GM18520 (cell line): Measurements from ENCODE around the gene AGAP1.

Source experiments
- ATAC-seq: cut with Tn5 transposase; IDR thresholded peaks from one replicate; pipeline ENCODE4 v1.9.1; 2021; ENCODE audit not compliant: unreplicated experiment

The AGAP1 gene

DNA sequence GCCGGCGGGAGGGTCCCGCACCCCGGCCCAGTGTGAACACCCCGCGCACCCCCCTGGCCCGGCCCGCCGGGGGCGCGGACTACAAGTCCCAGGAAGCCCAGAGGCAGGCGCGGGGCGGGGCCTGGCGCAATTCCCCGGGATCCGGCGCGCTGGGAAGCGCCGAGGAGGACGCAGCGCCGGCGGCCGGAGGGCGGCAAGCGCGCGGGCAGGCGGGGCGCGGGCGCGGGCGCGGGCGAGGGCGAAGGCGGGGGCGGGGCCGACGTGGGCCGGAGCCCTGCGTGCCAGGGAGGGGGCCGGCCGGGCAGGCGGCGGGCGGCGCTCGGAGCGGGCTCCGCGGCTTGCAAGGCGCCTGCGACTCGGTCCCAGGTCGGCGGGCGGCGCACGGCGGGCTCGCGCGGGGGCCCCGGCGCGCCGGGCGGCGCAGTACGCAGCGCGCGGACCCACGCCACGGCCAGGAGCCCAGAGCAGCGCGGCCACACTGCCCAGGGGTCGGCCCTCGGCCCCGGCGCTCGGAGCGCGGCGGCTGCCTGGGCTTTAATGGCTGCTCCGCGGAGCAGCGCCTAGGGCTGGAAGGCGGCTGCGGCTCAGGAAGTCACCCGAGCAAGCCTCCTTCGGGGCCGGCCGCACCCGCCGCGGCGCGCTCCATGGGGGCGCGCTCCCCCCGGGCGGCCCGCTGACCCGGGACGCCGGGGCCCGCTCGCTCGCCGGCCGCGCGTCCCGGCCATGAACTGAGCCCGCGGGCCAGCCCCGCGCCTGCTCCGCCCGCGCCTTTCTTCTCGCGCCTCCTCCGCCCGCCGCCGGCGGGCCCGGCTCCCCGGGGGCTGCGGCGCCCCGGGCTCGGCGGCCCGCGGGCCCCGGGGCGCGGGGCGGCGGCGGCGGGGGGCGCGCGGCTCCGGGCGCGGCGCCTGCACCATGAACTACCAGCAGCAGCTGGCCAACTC lies at the start of gene AGAP1:
TSS of gene AGAP1 (plus strand) at position 269 of the 941 bp plus-strand sequence.
- ATAC-seq = no peak

DNA sequence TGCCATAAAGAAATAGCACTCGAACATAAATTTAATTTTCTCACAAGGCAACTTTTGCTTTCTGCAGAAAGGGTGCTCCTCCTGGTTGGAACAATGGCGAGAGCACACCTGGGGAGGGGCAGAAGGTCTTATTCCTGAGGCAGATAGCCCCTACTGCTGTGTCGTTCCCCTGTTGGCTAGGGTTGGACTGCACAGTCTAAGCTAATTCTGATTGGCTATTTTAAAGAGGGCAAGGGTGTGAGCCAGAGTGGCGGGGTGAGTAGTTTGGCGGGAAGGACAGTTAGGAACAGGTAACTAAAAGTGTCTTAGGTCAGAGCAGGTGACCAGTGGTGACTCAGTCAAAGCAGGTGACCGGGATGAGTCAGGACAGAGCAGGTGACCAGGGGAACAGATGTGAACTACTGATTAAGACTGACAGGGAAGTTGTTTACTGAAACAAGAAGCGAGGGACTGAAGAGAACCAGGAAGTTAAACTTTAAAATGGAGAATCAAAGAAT lies 49.7 kb upstream of the AGAP1 start:
- no peak for ATAC-seq

- ATAC-seq = no peak
These were observed 48.7 kb upstream of the AGAP1 start for GRCh38 chr2:235445116-235445515.

GRCh38 chr2:235446082-235446481 lies 47.8 kb upstream of the AGAP1 start:
- ATAC-seq = no peak

DNA sequence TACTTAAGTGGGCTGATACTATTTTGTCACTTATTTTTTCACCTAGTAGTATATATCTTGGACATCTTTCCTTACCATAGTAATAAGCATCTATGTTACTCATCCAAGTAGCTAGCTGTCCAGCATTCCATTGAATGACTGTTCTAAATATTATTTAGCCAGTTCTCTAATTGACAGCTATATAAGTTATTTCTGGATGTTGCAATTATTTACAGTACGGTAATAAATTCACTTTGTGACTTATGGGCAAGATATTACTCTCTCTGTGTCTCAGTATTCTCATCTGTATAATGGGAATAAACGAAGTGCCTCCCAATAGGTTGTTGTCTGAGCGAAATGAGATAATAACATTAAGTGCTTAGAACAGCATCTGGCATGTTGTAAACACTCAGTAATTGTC lies 46.6 kb upstream of the AGAP1 start:
- no peak for ATAC-seq

DNA sequence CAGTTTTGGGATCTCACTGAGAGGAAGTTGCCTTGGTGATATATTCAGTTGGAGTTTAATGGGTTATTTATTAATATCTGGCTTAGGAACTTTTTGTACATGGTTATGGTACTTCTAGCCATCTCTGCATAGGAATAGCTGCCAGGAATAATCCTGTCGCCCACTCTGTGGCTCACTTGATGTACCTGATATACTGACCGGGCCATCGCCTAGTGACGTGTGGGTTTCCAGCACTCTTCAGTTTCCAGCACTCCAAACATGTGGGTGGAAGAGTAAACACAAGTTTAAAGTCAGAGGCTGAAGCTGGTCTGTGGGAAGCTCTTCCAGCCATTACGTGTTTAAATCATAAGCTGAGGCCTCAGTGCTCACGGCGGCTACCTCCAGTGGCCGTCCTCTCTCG lies 44.3 kb upstream of the AGAP1 start:
- ATAC-seq = no peak

DNA sequence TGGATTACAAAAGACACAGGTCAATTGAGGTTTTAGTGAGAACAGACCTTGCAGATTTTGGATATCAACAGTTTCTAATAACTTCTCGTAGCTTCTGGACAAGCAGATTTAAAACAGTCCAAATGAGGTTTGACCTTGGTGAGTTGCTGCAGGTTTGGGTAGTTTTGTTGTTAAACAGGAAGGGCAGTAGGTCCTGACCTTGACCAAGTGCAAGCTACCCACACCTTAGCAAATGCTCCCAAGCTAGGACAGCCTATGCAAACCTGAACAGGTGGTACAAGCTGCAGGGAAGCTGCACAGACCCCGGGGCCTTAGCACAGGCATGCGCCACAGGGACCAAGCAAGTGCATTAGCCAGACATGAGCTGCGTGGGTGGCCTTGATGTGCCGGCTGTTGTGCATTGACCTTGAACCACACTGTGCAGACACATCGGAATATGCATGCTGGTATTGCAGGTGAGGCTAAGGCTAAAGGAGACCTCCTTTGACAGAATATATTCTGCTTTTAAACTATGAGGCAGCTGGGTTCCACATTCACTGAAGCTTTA lies 40.2 kb upstream of the AGAP1 start:
- no peak for ATAC-seq

DNA sequence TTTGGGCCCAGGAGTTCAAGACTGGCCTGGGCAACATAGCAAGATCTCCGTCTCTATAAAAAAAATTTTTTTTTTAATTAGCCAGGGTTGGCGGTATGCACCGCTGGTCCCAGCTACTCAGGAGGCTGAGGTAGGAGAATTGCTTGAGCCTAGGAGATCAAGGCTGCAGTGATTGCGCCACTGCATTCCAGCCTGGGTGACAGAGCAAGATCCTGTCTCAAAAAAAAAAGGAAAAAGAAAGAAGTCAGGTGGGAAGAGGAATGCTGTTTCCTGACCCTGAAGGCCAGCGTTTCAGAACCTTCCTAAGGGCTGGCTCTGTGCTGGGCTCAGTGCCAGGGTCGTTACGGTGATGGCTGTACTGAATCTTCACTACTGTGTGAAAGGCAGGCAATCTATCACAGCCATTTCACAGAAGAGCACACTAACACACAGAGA lies 35.0 kb upstream of the AGAP1 start:
- ATAC-seq = no peak

GRCh38 chr2:235460548-235461047 lies 33.2 kb upstream of the AGAP1 start:
- no peak for ATAC-seq

DNA sequence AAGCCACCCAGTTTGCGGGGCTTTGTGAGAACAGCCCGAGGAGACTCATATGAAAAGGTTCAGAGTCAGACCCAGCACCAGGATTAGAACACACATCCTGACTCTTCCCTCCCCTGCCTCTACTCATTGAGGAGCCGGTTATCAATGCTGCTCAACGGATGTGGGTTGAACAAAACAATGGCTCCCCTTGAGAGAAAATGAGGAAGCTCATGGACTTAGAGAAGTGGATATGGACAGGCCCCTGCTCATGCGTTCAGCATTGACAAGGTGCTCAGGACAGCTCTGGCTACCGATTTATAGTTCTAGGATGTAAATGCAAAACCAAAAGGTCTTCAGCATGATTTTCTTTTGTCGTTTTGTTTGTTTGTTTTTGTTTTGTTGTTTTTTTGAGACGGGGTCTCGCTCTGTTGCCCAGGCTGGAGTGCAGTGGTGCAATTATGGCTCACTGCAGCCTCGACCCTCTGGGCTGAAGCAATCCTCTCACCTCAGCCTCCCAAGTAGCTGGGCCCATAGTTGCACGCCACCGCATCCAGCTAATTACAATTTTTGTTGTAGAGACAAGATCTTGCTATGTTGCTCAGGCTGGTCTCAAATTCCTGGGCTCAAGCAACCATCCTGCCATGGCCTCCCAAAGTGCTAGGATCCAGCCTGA lies 32.0 kb upstream of the AGAP1 start:
- ATAC-seq = no peak

DNA sequence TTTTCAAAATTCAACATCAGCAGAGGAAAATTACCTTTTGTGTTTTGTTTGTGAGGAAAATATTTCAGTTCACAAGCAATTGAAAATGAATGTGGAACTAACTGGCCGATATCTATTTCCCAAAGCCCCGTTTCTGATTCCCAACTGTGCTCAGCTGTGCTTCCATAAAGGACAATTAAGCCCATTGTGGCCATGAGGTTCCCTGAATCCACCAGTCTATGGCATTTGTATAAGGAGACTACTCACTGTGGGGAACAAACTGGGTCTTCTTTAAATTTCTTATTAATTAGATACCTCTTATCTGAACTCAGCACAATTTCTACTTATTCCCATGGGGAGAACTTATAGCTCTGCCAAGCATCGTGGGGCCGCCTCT lies 31.4 kb upstream of the AGAP1 start:
- ATAC-seq = no peak

GRCh38 chr2:235463893-235464292 lies 29.9 kb upstream of the AGAP1 start:
- no peak for ATAC-seq

DNA sequence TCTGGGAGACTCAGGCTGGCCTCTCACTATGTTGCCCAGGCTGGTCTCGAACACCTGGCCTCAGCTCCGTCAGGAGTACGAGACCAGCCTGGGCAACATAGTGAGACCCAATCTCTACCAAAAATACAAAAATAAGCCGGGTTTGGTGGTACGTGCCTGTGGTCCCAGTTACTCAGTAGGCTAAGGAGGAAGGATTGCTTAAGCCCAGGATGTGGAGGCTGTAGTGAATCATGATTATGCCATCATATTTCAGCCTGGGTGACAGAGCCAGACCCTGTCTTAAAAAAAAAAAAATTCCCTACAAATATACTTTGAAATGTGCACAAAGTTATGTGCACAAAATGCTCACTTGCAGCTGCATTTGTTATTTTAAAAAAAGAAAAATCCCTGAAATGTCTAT lies 26.3 kb upstream of the AGAP1 start:
- no peak for ATAC-seq

DNA sequence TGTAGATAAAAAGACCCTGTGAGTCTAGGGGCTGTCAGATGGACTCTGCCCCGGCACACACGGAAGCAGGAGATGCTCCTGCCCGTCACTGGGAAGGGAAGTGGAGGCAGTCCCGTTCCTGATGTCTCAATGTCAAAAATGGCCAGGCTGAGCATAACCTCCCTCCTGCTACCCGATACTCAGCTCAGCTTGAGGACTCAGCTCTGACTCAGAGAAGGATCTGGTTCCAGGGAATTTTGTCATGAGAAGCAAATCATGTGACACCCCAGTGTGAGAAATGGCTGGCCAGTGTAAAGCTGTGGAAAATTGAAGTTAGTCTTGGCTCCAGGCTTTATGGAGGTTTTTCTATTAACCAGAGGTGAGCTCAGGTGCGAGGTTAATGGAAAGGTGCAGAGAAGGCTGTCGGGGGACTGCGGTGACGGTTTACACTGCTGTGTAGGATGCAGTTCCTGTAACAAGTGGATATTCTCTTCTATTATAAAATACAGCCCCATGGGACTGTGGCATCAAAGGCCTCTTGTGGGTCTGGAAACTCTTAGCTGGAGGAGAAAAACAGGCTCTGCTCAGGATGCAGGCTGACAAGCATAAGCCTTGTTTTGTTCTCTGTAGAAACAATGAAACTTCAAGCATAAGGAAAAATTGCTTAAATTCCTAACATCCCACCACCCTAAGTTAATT lies 24.7 kb upstream of the AGAP1 start:
- ATAC-seq = no peak

DNA sequence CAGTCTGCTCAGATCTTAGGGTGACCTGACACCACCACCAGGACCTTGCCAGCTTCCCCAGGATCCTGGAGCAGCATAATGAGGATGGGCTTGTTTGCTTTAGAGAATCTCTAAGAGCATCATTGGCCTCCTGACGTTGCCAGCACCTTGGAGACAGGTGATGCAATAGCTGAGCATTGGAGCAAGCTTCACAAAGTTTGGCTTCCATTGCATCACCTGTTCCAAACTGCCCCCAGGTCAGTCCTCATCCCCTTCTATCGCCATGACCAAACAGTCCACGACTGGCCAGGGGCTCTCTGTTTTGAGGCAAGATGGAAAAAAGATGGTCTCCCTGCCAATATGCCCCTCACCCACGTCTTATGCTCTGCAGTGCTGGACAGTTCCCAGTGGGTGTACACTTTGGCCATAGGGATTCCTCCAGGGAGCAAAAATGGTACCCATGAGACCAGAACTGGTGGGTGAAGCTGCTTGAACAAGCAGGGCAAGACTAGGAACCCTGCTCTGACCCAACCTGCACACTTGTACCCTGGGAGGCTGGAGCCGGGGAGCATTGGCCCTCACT lies 22.6 kb upstream of the AGAP1 start:
- ATAC-seq = no peak

DNA sequence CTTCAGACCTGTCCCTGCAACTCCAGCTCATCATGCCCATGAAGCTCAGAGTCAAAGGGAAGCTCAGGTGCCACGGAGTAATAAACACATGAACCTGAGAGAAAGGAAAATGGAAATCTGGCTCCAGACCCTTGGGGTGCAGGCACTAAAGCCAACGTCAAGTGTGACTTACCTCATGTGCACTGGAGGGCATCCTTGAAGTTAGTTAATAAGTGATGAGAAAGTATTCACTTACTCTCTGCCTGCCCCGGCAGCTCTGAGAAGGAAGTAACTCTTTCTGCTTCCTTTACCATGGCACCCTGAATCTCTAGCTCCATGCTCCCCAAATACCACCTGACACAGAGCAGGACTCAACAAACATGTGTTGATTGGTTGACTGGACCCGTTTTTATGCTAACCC lies 21.4 kb upstream of the AGAP1 start:
- ATAC-seq = no peak

- ATAC-seq = no peak
These were observed 15.2 kb upstream of the AGAP1 start for GRCh38 chr2:235478609-235479008.

DNA sequence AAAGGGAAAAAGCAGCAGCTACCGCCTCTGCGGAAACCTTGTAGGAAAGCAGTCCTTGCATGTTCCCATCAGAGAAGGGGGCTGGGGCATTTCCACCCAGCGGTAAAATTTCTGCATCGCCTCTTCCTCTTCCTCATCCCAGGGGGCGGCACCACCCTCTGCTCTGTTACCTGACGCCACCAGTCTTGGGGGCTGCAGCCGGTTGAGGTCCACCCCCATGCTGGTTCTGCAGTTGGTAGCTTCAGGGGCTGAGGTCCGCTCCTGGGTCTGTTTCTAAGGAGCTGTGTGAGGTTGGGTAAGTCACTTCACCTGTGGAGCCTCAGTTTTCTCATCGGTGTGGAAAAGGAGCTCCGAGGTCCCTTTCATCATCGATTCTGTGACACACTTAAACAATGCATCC lies 14.2 kb upstream of the AGAP1 start:
- ATAC-seq = no peak

GRCh38 chr2:235480614-235481013 lies 13.2 kb upstream of the AGAP1 start:
- no peak for ATAC-seq

DNA sequence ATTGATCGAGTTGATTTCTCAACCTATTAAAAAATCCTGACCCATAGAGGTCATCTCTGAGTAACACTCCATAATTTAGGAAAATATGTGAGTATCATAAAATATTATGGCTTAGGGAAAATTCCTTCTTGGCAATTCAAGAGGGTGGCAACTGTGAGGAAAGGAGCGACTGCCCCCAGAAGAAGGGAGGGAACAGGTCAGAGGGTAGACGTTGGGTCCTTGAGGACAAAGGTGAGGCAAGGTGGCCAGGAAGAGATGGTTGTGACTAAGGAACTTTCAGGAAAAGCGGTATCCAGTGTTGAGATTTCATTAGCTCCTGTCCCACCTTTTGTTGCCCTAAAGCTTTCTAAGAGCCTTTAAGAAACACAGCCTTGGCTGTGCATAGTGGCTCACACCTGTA lies 10.5 kb upstream of the AGAP1 start:
- no peak for ATAC-seq

DNA sequence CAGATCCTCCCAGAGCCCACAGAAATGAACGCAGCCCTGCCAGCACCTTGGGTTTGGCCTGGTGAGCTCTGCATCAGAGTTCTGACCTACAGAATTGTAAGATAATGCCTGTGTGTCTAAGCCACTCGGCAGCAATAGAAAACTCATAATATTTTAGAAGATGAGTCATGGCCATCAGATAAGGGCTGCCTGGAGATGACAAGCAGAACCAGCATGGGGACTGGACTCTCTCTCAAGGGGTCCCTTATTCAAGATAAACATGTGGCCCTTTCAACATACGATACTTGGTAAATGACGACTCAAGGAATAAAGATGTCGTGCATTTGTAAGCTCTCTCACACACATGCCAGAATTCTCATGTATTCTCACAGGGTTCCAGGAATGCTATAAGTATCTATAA lies 8.5 kb upstream of the AGAP1 start:
- ATAC-seq = no peak
